ENCODE measurements around the gene SLC17A9. TPM values are rescaled to one million over a fixed set of nuclear protein-coding genes. Genes with fewer than 3 reads are reported as not detected.
"Not testable (repeated sequence)": the region's sequence is repeated elsewhere in the genome, so short reads cannot be mapped to it uniquely, and the experiment has no call there.

The SLC17A9 gene
- total and polyA plus RNA-seq, 3 experiments from 2014 or later, result 1.0 to 26.8 (median 26.4) TPM

GRCh38 chr20:62956387-62957135, 4.1 kb downstream of the SLC17A9 start:
- no peak overlapping the region for H3K27ac ChIP-seq (ENCODE audit: low read depth, low read length)
- H3K36me3 Mint-ChIP-seq, result no peaks in the 10 kb centered on the region
- H3K36me3 ChIP-seq (ENCODE audit: insufficient read depth, low read length), result no peaks in the 10 kb centered on the region
- peak overlapping the region in 1 of 8 donors; percentile 21 for H3K27ac Mint-ChIP-seq
- H3K27me3 ChIP-seq (ENCODE audit: insufficient read depth, low read length, poor library complexity, severe bottlenecking), result no peaks in the 10 kb centered on the region
- POLR2A ChIA-PET, result no interaction called here
- no peaks in the 10 kb centered on the region for H3K27me3 Mint-ChIP-seq
- no peaks in the 10 kb centered on the region for H3K9me3 ChIP-seq (ENCODE audit: low read length)
- DNase-seq, result peak in 1 of 5 donors; percentile 37
- H3K4me1 Mint-ChIP-seq, result peaks cover 22 to 33% (median 24%) of the 10 kb centered on the region in 3 donors
- no peak overlapping the region for H3K4me3 ChIP-seq (ENCODE audit: low read length)
- H3K4me1 ChIP-seq (ENCODE audit: insufficient read depth, low read length), result peaks cover 33% of the 10 kb centered on the region
- H3K9me3 Mint-ChIP-seq, result no peaks in the 10 kb centered on the region
- CTCF ChIA-PET, result interaction anchor here (0.9 to 1.4 kb wide), 2 partner anchors 16 to 41 kb away, joined by 3 to 4 read pairs; no protein-coding TSS in a partner anchor
- H3K4me3 Mint-ChIP-seq, result no peak overlapping the region

- H3K4me3 ChIP-seq (ENCODE audit: low read length), result no peak overlapping the region
- H3K27me3 ChIP-seq (ENCODE audit: insufficient read depth, low read length, poor library complexity, severe bottlenecking), result no peaks in the 10 kb centered on the region
- H3K4me3 Mint-ChIP-seq, result no peak overlapping the region
- no peaks in the 10 kb centered on the region for H3K27me3 Mint-ChIP-seq
- no peaks in the 10 kb centered on the region for H3K36me3 ChIP-seq (ENCODE audit: insufficient read depth, low read length)
- peaks cover 18 to 27% (median 19%) of the 10 kb centered on the region in 3 donors for H3K4me1 Mint-ChIP-seq
- ChIA-PET POLR2A (no interaction called here), CTCF (interaction anchor here (0.9 to 1.4 kb wide), 3 partner anchors 15 to 42 kb away, joined by 3 to 4 read pairs (median 3); no protein-coding TSS in a partner anchor)
- H3K4me1 ChIP-seq (ENCODE audit: insufficient read depth, low read length), result peaks cover 25% of the 10 kb centered on the region
- DNase-seq, result no peak
- H3K36me3 Mint-ChIP-seq, result no peaks in the 10 kb centered on the region
- peak overlapping the region in 3 of 8 donors; percentile 26 to 82 (median 51) for H3K27ac Mint-ChIP-seq
- no peaks in the 10 kb centered on the region for H3K9me3 Mint-ChIP-seq
- no peak overlapping the region for H3K27ac ChIP-seq (ENCODE audit: low read depth, low read length)
- H3K9me3 ChIP-seq (ENCODE audit: low read length), result no peaks in the 10 kb centered on the region
These were observed 4.9 kb downstream of the SLC17A9 start for GRCh38 chr20:62957136-62958117.

GRCh38 chr20:62958388-62959100, 6.0 kb downstream of the SLC17A9 start:
- Mint-ChIP-seq H3K4me3 (no peak overlapping the region), H3K27me3 (no peaks in the 10 kb centered on the region), H3K4me1 (peaks cover 12 to 19% (median 16%) of the 10 kb centered on the region in 3 donors), H3K36me3 (peaks cover 0 to 3% (median 0%) of the 10 kb centered on the region in 3 donors), H3K27ac (no peak overlapping the region), H3K9me3 (no peaks in the 10 kb centered on the region)
- no peaks in the 10 kb centered on the region for H3K27me3 ChIP-seq (ENCODE audit: insufficient read depth, low read length, poor library complexity, severe bottlenecking)
- H3K4me1 ChIP-seq (ENCODE audit: insufficient read depth, low read length), result peaks cover 16% of the 10 kb centered on the region
- POLR2A ChIA-PET, result no interaction called here
- no peaks in the 10 kb centered on the region for H3K36me3 ChIP-seq (ENCODE audit: insufficient read depth, low read length)
- H3K9me3 ChIP-seq (ENCODE audit: low read length), result no peaks in the 10 kb centered on the region
- DNase-seq, result no peak
- CTCF ChIA-PET, result interaction anchor here (0.9 to 1.3 kb wide), 2 partner anchors 14 to 100 kb away, joined by 3 read pairs; no protein-coding TSS in a partner anchor
- H3K27ac ChIP-seq (ENCODE audit: low read depth, low read length), result no peak overlapping the region
- H3K4me3 ChIP-seq (ENCODE audit: low read length), result no peak overlapping the region

GRCh38 chr20:62959101-62959971, 6.8 kb downstream of the SLC17A9 start:
- Mint-ChIP-seq H3K36me3 (peaks cover 0 to 4% (median 0%) of the 10 kb centered on the region in 3 donors), H3K4me3 (no peak overlapping the region), H3K9me3 (no peaks in the 10 kb centered on the region), H3K4me1 (peaks cover 4 to 11% (median 8%) of the 10 kb centered on the region in 3 donors), H3K27me3 (no peaks in the 10 kb centered on the region), H3K27ac (peak overlapping the region in 1 of 8 donors; percentile 15)
- no peaks in the 10 kb centered on the region for H3K27me3 ChIP-seq (ENCODE audit: insufficient read depth, low read length, poor library complexity, severe bottlenecking)
- H3K27ac ChIP-seq (ENCODE audit: low read depth, low read length), result no peak overlapping the region
- no peak overlapping the region for H3K4me3 ChIP-seq (ENCODE audit: low read length)
- ChIA-PET POLR2A (no interaction called here), CTCF (interaction anchor here (0.9 to 1.3 kb wide), 4 partner anchors 13 to 101 kb away, joined by 3 to 6 read pairs (median 4); no protein-coding TSS in a partner anchor)
- DNase-seq, result no peak
- no peaks in the 10 kb centered on the region for H3K36me3 ChIP-seq (ENCODE audit: insufficient read depth, low read length)
- no peaks in the 10 kb centered on the region for H3K9me3 ChIP-seq (ENCODE audit: low read length)
- peaks cover 8% of the 10 kb centered on the region for H3K4me1 ChIP-seq (ENCODE audit: insufficient read depth, low read length)

GRCh38 chr20:62959998-62960436, 7.5 kb downstream of the SLC17A9 start:
- no peaks in the 10 kb centered on the region for H3K27me3 Mint-ChIP-seq
- H3K36me3 Mint-ChIP-seq, result peaks cover 0 to 4% (median 0%) of the 10 kb centered on the region in 3 donors
- Histone ChIP-seq H3K36me3 (ENCODE audit: insufficient read depth, low read length) (no peaks in the 10 kb centered on the region), H3K27me3 (ENCODE audit: insufficient read depth, low read length, poor library complexity, severe bottlenecking) (no peaks in the 10 kb centered on the region), H3K27ac (ENCODE audit: low read depth, low read length) (no peak overlapping the region), H3K4me1 (ENCODE audit: insufficient read depth, low read length) (peaks cover 1% of the 10 kb centered on the region), H3K4me3 (ENCODE audit: low read length) (no peak overlapping the region), H3K9me3 (ENCODE audit: low read length) (no peaks in the 10 kb centered on the region)
- DNase-seq, result no peak
- ChIA-PET CTCF (interaction anchor here (1.0 to 1.1 kb wide), 2 partner anchors 13 to 49 kb away, joined by 5 to 6 read pairs; no protein-coding TSS in a partner anchor), POLR2A (no interaction called here)
- H3K9me3 Mint-ChIP-seq, result no peaks in the 10 kb centered on the region
- no peak overlapping the region for H3K4me3 Mint-ChIP-seq
- peaks cover 0 to 6% (median 4%) of the 10 kb centered on the region in 3 donors for H3K4me1 Mint-ChIP-seq
- H3K27ac Mint-ChIP-seq, result no peak overlapping the region

GRCh38 chr20:62960446-62961309, 8.2 kb downstream of the SLC17A9 start:
- H3K27me3 ChIP-seq (ENCODE audit: insufficient read depth, low read length, poor library complexity, severe bottlenecking); H3K9me3 ChIP-seq (ENCODE audit: low read length); H3K9me3 Mint-ChIP-seq; H3K4me1 Mint-ChIP-seq; H3K4me3 Mint-ChIP-seq; H3K27ac ChIP-seq (ENCODE audit: low read depth, low read length); H3K4me3 ChIP-seq (ENCODE audit: low read length); H3K36me3 Mint-ChIP-seq; H3K4me1 ChIP-seq (ENCODE audit: insufficient read depth, low read length); H3K27ac Mint-ChIP-seq; H3K27me3 Mint-ChIP-seq; DNase-seq; POLR2A ChIA-PET; H3K36me3 ChIP-seq (ENCODE audit: insufficient read depth, low read length): not testable (repeated sequence)
- CTCF ChIA-PET, result interaction anchor here (1.0 kb wide), 1 partner anchor 12 kb away, joined by 6 read pairs; no protein-coding TSS in a partner anchor
